Nephron (organoid): ENCODE data around the gene PDE4B.
A peak's percentile ranks its signal among the peaks of the same experiment; 100 is the strongest.

Experiments
- H3K27ac Mint-ChIP-seq, 3 experiments: 2 replicates each; pipeline ENCODE4 v1.8.0; 2020; ENCODE audit warnings: mixed read lengths in 3 of 3, mild to moderate bottlenecking in 2 of 3, moderate library complexity in 1 of 3
- H3K27me3 Mint-ChIP-seq: 2 replicates; pipeline ENCODE4 v1.8.0; 2021; ENCODE audit warnings: low read depth, mild to moderate bottlenecking, moderate library complexity, mixed read lengths
- H3K36me3 Mint-ChIP-seq: 2 replicates; pipeline ENCODE4 v1.8.0; 2020; ENCODE audit warnings: low read depth, mixed read lengths
- H3K4me1 Mint-ChIP-seq: 2 replicates; pipeline ENCODE4 v1.8.0; 2020; ENCODE audit warnings: mixed read lengths
- H3K4me3 Mint-ChIP-seq, 3 experiments: 2 replicates each; pipeline ENCODE4 v1.8.0; 2020; ENCODE audit warnings: mild to moderate bottlenecking in 3 of 3, mixed read lengths in 3 of 3, moderate library complexity in 2 of 3
- H3K9me3 Mint-ChIP-seq: 2 replicates; pipeline ENCODE4 v1.8.0; 2020; ENCODE audit warnings: mixed read lengths
- TF ChIP-seq, protein P1 (sequence below), 3 experiments: fragments of 200-600 bp; sonication (generic); IDR thresholded peaks; one replicate each; pipeline ENCODE4 v1.5.0; 2021; ENCODE audit warnings: antibody characterized with exemption in 3 of 3; ENCODE audit not compliant: unreplicated experiment in 3 of 3

PDE4B gene

DNA sequence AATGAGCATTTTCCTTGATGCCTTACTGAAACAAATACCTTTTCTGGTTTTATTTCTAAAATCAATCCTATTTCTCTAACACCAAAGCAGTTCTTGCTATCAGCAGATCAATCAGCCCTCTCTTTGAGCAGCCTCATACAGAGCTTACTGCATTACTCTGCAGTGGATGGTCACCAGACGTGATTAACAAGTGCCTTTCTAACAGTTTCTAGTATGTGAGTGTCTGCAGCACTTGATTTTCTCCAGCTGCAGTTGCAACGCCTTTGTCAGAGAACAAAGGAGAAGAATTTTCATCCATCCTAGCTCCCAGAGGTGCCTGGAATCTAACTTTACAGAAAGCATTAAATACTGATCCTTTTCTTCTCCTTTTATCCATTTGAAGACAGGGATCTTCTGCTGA is 563.9 kb downstream of the PDE4B start:
- peak overlapping the region in 1 of 3 experiments; percentile 49 for H3K4me3 Mint-ChIP-seq
- TF ChIP-seq, protein P1, sequence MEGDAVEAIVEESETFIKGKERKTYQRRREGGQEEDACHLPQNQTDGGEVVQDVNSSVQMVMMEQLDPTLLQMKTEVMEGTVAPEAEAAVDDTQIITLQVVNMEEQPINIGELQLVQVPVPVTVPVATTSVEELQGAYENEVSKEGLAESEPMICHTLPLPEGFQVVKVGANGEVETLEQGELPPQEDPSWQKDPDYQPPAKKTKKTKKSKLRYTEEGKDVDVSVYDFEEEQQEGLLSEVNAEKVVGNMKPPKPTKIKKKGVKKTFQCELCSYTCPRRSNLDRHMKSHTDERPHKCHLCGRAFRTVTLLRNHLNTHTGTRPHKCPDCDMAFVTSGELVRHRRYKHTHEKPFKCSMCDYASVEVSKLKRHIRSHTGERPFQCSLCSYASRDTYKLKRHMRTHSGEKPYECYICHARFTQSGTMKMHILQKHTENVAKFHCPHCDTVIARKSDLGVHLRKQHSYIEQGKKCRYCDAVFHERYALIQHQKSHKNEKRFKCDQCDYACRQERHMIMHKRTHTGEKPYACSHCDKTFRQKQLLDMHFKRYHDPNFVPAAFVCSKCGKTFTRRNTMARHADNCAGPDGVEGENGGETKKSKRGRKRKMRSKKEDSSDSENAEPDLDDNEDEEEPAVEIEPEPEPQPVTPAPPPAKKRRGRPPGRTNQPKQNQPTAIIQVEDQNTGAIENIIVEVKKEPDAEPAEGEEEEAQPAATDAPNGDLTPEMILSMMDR (IDR thresholded peaks at IDR 0.05; ENCODE audit: unreplicated experiment in 3 of 3): no peak

GRCh38 chr1:66357021-66357420 is 564.3 kb downstream of the PDE4B start:
- Mint-ChIP-seq H3K27ac (peak overlapping the region; percentile 21 to 74 (median 46)), H3K36me3 (peaks cover under 1% of the 10 kb centered on the region), H3K9me3 (no peaks in the 10 kb centered on the region), H3K27me3 (no peaks in the 10 kb centered on the region), H3K4me3 (no peak overlapping the region), H3K4me1 (peaks cover 52% of the 10 kb centered on the region)
- TF ChIP-seq, protein P1 (IDR thresholded peaks at IDR 0.05; ENCODE audit: unreplicated experiment in 3 of 3): no peak

More for the DNA sequence above, 563.9 kb downstream of the PDE4B start:
- Mint-ChIP-seq H3K9me3 (no peaks in the 10 kb centered on the region), H3K36me3 (no peaks in the 10 kb centered on the region), H3K27me3 (no peaks in the 10 kb centered on the region), H3K27ac (peak overlapping the region; percentile 21 to 74 (median 46)), H3K4me1 (peaks cover 56% of the 10 kb centered on the region)

GRCh38 chr1:66357478-66358197 is 564.9 kb downstream of the PDE4B start:
- H3K27me3 Mint-ChIP-seq: no peaks in the 10 kb centered on the region
- TF ChIP-seq, protein P1 (IDR thresholded peaks at IDR 0.05; ENCODE audit: unreplicated experiment in 3 of 3): no peak
- H3K9me3 Mint-ChIP-seq: no peaks in the 10 kb centered on the region
- H3K27ac Mint-ChIP-seq: peak overlapping the region in 1 of 3 experiments; percentile 11
- peaks cover 46% of the 10 kb centered on the region for H3K4me1 Mint-ChIP-seq
- H3K36me3 Mint-ChIP-seq: peaks cover 7% of the 10 kb centered on the region
- H3K4me3 Mint-ChIP-seq: no peak overlapping the region

DNA sequence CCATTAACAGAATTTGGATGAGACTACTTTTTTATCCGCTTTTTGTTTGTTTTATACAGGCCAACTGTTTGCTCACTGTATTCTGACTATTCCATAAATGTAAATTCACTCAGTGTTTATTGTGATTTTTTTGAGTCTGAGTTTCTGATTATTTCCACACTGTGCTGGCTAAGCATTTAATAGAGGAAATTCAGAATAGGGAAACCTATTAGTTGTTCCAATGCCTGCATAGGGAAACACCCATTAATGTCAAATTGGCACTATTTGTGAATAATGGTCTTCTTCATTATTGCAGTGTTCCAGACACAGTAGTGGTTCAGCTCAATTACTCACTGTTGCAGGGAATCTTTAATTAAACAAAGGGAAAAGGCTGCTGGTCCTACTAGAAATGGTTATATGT is 566.6 kb downstream of the PDE4B start:
- no peaks in the 10 kb centered on the region for H3K27me3 Mint-ChIP-seq
- peak overlapping the region in 1 of 3 experiments; percentile 35 for H3K27ac Mint-ChIP-seq
- H3K36me3 Mint-ChIP-seq: peaks cover 8% of the 10 kb centered on the region
- TF ChIP-seq, protein P1 (IDR thresholded peaks at IDR 0.05; ENCODE audit: unreplicated experiment in 3 of 3): no peak
- H3K4me3 Mint-ChIP-seq: no peak overlapping the region
- H3K4me1 Mint-ChIP-seq: peaks cover 29% of the 10 kb centered on the region
- H3K9me3 Mint-ChIP-seq: no peaks in the 10 kb centered on the region

DNA sequence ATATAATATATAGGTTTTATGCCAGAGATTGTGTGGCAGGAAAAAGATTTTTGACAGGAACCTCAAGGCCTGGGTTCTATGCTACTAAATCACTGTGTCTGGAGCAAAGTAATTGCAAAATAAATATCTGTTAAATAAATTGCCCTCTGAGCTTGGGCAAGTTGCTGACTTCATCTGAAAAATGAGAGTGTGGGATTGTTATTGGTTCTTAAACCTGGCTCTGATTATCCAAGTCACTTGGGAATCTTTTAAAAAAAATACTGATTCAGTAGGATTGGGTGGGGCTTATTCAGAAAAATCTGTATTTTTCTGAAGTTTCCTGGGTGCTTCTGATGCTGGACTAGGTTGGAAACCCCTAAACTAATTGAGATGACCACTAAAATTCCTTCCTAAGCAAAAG is 567.1 kb downstream of the PDE4B start:
- Mint-ChIP-seq H3K36me3 (peaks cover 14% of the 10 kb centered on the region), H3K27me3 (no peaks in the 10 kb centered on the region), H3K4me1 (peaks cover 24% of the 10 kb centered on the region), H3K9me3 (no peaks in the 10 kb centered on the region), H3K4me3 (no peak overlapping the region), H3K27ac (no peak overlapping the region)
- TF ChIP-seq, protein P1 (IDR thresholded peaks at IDR 0.05; ENCODE audit: unreplicated experiment in 3 of 3): no peak

DNA sequence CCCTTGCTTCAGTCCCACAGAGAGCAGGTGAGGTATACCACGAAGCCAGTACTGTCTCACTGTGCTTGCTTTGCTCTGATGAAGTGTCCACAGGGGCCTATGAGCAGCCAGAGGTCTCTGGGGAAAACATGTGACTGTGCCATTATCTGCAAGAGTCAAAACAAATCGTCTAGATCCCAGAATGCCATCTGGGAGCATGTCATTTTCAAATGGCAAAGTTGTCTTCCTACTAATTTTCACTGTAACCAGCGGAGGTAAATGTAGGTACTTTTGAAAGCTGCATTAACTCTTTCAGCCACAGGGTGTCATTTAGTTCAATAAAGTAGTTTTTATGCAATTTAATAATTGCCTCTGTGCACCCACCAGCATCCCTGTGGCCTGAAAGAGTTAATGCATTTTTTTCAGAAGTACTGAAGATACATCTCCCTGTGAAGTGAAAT is 567.6 kb downstream of the PDE4B start:
- Mint-ChIP-seq H3K36me3 (peaks cover 14% of the 10 kb centered on the region), H3K9me3 (no peaks in the 10 kb centered on the region), H3K27ac (no peak overlapping the region), H3K4me1 (peaks cover 23% of the 10 kb centered on the region), H3K4me3 (no peak overlapping the region), H3K27me3 (no peaks in the 10 kb centered on the region)
- TF ChIP-seq, protein P1 (IDR thresholded peaks at IDR 0.05; ENCODE audit: unreplicated experiment in 3 of 3): no peak
